D721Med (cell line): Measurements from ENCODE around the gene VAMP1.

Experiments used
- DNase-seq: peaks from one replicate; pipeline ENCODE4 v3.0.0; 2011; ENCODE audit warnings: low spot score; ENCODE audit not compliant: insufficient read length
- FAIRE-seq: peaks from 2 replicates; lab custom pipeline; 2011; peaks lifted over from hg19 to GRCh38; lab: Jason Lieb, UNC
- TF ChIP-seq, protein P1 (sequence below): IDR thresholded peaks from 2 replicates; pipeline ENCODE4 v1.5.1; 2012; ENCODE audit warnings: mild to moderate bottlenecking, control low read depth; ENCODE audit not compliant: insufficient read depth; ENCODE audit errors: missing control alignments

VAMP1 gene

DNA sequence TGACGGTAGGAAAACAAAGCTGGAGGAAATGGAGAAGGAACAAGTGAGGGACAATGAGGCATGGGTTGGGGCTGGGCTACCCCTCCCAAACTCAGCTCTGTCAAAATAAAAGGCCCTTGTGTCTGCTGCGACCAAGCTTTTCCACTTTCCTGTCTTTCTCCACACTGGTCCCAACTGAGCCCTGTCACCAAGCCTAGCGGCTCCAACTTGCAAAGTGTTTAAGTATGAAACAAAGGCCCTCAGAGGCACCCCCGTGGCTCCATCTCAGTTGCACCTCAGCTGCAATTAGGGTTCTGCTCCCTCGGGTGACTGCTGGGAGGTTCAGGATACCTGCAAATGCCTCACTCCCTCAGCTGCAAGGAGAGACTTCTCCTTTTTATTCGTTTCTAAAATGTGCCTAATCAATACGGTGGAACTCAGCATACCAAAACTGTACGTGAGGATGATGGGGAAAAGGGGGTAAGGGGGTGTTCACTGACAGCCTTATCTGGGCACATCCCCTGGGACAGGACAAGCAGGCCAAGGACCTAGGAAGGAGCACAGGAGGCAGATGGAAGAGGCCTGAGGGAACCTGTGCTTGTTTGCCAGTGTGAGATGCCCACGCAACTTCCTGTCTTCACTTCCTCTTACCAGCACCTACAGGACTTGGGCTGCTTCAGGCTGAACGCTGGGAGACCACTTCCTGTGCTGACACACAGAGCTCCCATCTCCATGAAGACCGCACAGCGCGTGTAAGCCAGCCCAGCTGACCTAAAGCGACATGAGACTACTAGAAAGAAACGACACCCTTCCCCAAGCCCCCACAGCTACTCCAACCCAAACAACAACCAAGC is 8.9 kb downstream of the VAMP1 start:
- TF ChIP-seq, protein P1, sequence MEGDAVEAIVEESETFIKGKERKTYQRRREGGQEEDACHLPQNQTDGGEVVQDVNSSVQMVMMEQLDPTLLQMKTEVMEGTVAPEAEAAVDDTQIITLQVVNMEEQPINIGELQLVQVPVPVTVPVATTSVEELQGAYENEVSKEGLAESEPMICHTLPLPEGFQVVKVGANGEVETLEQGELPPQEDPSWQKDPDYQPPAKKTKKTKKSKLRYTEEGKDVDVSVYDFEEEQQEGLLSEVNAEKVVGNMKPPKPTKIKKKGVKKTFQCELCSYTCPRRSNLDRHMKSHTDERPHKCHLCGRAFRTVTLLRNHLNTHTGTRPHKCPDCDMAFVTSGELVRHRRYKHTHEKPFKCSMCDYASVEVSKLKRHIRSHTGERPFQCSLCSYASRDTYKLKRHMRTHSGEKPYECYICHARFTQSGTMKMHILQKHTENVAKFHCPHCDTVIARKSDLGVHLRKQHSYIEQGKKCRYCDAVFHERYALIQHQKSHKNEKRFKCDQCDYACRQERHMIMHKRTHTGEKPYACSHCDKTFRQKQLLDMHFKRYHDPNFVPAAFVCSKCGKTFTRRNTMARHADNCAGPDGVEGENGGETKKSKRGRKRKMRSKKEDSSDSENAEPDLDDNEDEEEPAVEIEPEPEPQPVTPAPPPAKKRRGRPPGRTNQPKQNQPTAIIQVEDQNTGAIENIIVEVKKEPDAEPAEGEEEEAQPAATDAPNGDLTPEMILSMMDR, result no peak
- FAIRE-seq (no peak), DNase-seq (no peak)

DNA sequence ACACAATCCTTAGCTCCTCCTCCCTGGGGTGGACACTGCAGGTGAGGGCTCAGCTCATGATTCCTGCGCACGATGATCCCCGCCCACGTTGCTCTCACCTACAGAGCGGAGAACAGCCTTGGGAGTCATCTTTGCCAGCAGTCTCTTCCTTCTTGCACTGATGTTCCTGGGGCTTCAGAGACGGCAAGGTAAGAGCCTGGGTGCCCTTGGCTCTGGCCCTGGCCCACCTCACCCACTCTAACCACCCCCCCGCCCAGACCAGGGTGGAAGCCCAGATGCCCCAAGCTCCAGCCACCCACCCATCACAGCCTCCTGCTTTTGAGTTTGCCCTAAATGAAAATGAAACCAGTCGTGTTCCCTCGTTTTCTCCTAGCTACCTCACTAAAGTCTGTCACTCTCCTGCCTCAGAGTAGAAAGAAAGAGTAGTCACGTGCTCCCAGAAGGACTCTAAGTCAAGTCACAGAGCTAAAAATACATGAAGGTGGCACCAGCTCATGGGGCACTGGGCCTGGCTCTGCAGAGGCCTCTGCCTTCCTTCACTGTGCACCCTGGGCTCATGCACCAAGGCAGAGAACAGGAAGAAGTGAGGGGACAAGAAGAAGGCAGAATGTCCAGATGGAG is 9.6 kb downstream of the VAMP1 start:
- TF ChIP-seq, protein P1, result no peak
- FAIRE-seq, result no peak
- DNase-seq, result no peak

DNA sequence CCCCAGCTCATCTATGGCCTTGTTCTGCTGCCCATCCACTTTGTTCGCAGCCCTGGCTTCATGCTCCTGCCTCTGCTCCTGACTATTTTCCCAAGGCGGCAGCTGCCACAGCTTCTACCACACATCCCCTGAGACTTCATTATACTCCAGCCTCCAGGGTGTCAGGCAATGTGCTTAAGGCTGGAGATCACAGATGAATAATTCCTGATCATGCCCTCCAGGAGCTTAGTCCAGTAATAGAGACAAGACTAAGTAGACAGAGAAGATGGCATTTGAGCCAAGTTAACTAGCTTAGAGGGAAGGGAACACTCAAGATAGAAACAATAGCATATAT is 11.5 kb downstream of the VAMP1 start:
- TF ChIP-seq, protein P1, result no peak
- FAIRE-seq (peak; percentile 71), DNase-seq (peak; percentile 84)

DNA sequence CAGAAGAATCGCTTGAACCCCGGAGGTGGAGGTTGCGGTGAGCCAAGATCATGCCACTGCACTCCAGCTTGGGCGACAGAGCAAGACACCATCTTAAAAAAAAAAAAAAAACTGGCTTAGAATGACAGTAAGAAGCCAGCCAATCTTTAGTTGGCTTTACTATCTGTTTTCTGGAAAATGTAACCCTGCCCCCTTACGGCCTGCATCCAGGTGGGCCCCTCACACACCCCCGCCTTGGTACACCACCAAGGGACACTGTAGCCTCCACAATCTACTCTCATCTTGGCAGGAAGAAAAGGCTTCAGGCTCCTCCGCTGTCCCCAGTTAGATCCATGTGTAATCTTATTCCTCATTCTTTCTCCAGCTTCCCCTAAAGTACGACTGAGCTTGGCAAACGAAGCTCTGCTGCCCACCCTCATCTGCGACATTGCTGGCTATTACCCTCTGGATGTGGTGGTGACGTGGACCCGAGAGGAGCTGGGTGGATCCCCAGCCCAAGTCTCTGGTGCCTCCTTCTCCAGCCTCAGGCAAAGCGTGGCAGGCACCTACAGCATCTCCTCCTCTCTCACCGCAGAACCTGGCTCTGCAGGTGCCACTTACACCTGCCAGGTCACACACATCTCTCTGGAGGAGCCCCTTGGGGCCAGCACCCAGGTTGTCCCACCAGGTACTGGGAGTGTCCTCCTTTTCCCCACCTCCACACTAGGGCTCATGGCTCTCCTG is 12.0 kb downstream of the VAMP1 start:
- no peak for FAIRE-seq
- TF ChIP-seq, protein P1, result no peak
- no peak for DNase-seq

DNA sequence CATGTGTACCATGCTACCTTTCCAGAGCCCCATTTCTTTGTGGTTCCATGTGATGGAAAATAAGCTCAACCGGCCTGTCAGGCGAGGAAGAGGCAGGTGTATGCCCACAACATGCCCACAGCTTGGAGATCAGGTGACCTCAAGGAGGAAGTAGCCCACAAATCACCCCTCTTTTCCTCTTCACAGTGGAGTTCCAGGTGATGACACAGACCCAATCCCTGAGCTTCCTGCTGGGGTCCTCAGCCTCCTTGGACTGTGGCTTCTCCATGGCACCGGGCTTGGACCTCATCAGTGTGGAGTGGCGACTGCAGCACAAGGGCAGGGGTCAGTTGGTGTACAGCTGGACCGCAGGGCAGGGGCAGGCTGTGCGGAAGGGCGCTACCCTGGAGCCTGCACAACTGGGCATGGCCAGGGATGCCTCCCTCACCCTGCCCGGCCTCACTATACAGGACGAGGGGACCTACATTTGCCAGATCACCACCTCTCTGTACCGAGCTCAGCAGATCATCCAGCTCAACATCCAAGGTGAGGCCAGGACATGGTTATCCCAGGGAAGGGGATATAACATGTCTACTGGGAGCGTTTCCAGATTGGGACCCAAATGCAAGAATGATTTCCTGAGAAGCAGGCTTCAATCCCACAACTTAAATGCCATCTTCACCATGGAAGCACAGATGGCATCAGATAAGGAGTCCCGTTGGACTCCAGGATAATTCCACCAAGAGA is 13.1 kb downstream of the VAMP1 start:
- DNase-seq (no peak), FAIRE-seq (no peak)
- TF ChIP-seq, protein P1, result no peak

DNA sequence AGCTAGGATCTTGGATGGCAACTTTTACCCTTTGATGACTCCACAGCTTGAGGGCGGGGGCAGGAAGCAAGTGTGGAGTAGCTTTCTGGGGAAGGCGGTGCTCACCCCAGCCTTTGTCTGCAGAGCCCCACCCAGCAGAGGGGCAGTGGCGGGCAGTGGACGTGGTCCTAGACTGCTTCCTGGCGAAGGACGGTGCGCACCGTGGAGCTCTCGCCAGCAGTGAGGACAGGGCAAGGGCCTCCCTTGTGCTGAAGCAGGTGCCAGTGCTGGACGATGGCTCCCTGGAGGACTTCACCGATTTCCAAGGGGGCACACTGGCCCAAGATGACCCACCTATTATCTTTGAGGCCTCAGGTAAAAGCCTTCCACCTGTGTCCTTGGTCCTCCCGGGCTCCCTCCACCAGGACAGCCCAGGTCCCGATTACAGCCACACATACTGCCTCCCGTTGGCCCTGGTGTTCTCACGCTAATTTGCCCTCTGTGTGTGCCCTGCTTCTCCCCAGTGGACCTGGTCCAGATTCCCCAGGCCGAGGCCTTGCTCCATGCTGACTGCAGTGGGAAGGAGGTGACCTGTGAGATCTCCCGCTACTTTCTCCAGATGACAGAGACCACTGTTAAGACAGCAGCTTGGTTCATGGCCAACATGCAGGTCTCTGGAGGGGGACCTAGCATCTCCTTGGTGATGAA is 17.4 kb downstream of the VAMP1 start:
- no peak for FAIRE-seq

More for the DNA sequence above, 17.4 kb downstream of the VAMP1 start:
- TF ChIP-seq, protein P1, result no peak
- no peak for DNase-seq
